Heart left ventricle (tissue), 13 donors: Measurements from ENCODE around the gene TTC7B.

ENCODE experiments used
- CTCF ChIP-seq, 12 donors: fragments of 200-600 bp; sonication (generic) in 4 of 12; IDR thresholded peaks; one replicate each; pipeline versions ENCODE4 v1.5.0 to v1.8.0; 2018 to 2022; ENCODE audit warnings: antibody characterized with exemption in 12 of 12, mild to moderate bottlenecking in 5 of 12
- POLR2A ChIP-seq, 2 donors: fragments of 450-650 bp; IDR thresholded peaks; one replicate each; pipeline ENCODE4 v1.6.1; 2017; ENCODE audit warnings: antibody characterized with exemption in 2 of 2, mild to moderate bottlenecking in 2 of 2, moderate library complexity in 2 of 2
- donor health status: ischemic (EF 13 %, LVEDD 7.1; RV severe dilation, severe dysfunction).
- donor health status: DM: no; HTN: yes; CAD: no.
- donor health status: DM: no; HTN: no; CAD: no.
- donor health status: ischemic (EF 25% LVEDD 6.9; RV normal size, moderate dysfunction).
- donor health status: ischemic (EF 25% LVEDD 5.7; RV mildly dilated, moderate dysfunction).
- donor health status: ischemic (EF 35%, LVEDD 5.7; RV mildly dilated, moderate dysfunction).
- donor health status: nonischemic (EF 11% LVEDD 7.7; RV severe dilation, severe dysfunction).
- donor health status: DM: yes; HTN: yes; CAD: no.
- donor health status: PGD.
- donor health status: ischemic (EF 29% LVEDD 5.4; RV normal size, mild dysfunction).
- donor health status: nonischemic (EF 23%, LVEDD 6.1; RV moderate dilation, normal function).

GRCh38 chr14:90514015-90514398 is 302.2 kb downstream of the TTC7B start:
- no peak for TF ChIP-seq CTCF (IDR thresholded peaks at IDR 0.05)
- TF ChIP-seq POLR2A (IDR thresholded peaks at IDR 0.05) = no peak
